VCaP (cell line): ENCODE results near the gene OSTN.

ENCODE experiments used
- H3K27ac ChIP-seq: fragments of 450-650 bp; 2 replicates; pipeline ENCODE4 v1.5.1; 2017
- CTCF ChIP-seq: fragments of 450-650 bp; conservative IDR thresholded peaks from 2 replicates; pipeline ENCODE4 v1.5.1; 2017; ENCODE audit warnings: mild to moderate bottlenecking, moderate library complexity

OSTN gene

GRCh38 chr3:191198932-191199331 lies at the start of gene OSTN:
Gene OSTN, plus strand, starts transcription at chr3:191199241. Its CDS starts 13,292 bp downstream, at chr3:191212533.
- H3K27ac ChIP-seq: no peak within 1 kb of the TSS
- no peak for TF ChIP-seq CTCF

- TF ChIP-seq CTCF: no peak
- no peak overlapping the region for H3K27ac ChIP-seq
These were observed 47.4 kb upstream of the OSTN start for GRCh38 chr3:191151653-191152052.

GRCh38 chr3:191154827-191155226 lies 44.2 kb upstream of the OSTN start:
- no peak overlapping the region for H3K27ac ChIP-seq
- no peak for TF ChIP-seq CTCF

- no peak for TF ChIP-seq CTCF
- no peak overlapping the region for H3K27ac ChIP-seq
These were observed 40.8 kb upstream of the OSTN start for GRCh38 chr3:191158247-191158646.

GRCh38 chr3:191158815-191159214 lies 40.2 kb upstream of the OSTN start:
- no peak overlapping the region for H3K27ac ChIP-seq
- TF ChIP-seq CTCF: no peak

- no peak for TF ChIP-seq CTCF
These were observed 33.2 kb upstream of the OSTN start for GRCh38 chr3:191165802-191166201.

GRCh38 chr3:191166368-191166767 lies 32.7 kb upstream of the OSTN start:
- no peak overlapping the region for H3K27ac ChIP-seq
- TF ChIP-seq CTCF: no peak

More at GRCh38 chr3:191165802-191166201, 33.2 kb upstream of the OSTN start:
- no peak overlapping the region for H3K27ac ChIP-seq

GRCh38 chr3:191169566-191169965 lies 29.5 kb upstream of the OSTN start:
- TF ChIP-seq CTCF: no peak
- no peak overlapping the region for H3K27ac ChIP-seq
